SK-N-MC (cell line): ENCODE results near the gene TMCC2.

Experiments used
- DNase-seq: peaks from one replicate; pipeline ENCODE4 v3.0.0-alpha.2; 2011; ENCODE audit warnings: low read depth, low spot score
- H3K27ac ChIP-seq: fragments of 200-600 bp; sonication (generic); 2 replicates; pipeline ENCODE4 v1.5.1; 2016; ENCODE audit warnings: mixed run types
- H3K36me3 ChIP-seq: fragments of 200-600 bp; sonication (generic); 2 replicates; pipeline ENCODE4 v1.6.1; 2017; ENCODE audit warnings: antibody characterized with exemption, low read length, mixed read lengths; ENCODE audit not compliant: insufficient read depth
- H3K4me3 ChIP-seq: fragments of 200-600 bp; sonication (generic); 2 replicates; pipeline ENCODE4 v1.5.1; 2016
- H3K9ac ChIP-seq: fragments of 200-600 bp; sonication (generic); 2 replicates; pipeline ENCODE4 v1.8.0; 2017; ENCODE audit warnings: mixed run types, mixed read lengths; ENCODE audit not compliant: insufficient read length
- H3K9me3 ChIP-seq: fragments of 200-600 bp; sonication (generic); 2 replicates; pipeline ENCODE4 v1.6.1; 2017; ENCODE audit warnings: low read depth, mild to moderate bottlenecking, antibody characterized with exemption, low read length, moderate library complexity, mixed read lengths
- EZH2 ChIP-seq: fragments of 200-600 bp; sonication (generic); IDR thresholded peaks from one replicate; pipeline ENCODE4 v1.6.1; 2017; ENCODE audit warnings: antibody characterized with exemption
- FOXP2 ChIP-seq: optimal IDR thresholded peaks from 2 replicates; pipeline ENCODE3; 2011; ENCODE audit warnings: mild to moderate bottlenecking, moderate library complexity; ENCODE audit not compliant: insufficient read depth; ENCODE audit errors: extremely low read length, control extremely low read depth
- POLR2AphosphoS5 ChIP-seq: IDR thresholded peaks from 2 replicates; pipeline ENCODE4 v1.6.1; 2012; ENCODE audit warnings: mild to moderate bottlenecking, low read depth, low read length, borderline replicate concordance

Gene TMCC2

GRCh38 chr1:205258719-205259118 lies 31.0 kb downstream of the TMCC2 start:
- Histone ChIP-seq H3K9me3 (no peaks in the 10 kb centered on the region), H3K27ac (no peak overlapping the region)

GRCh38 chr1:205259324-205259832 lies 31.6 kb downstream of the TMCC2 start:
- no peak for TF ChIP-seq EZH2
- TF ChIP-seq POLR2AphosphoS5 = no peak
- no peak for TF ChIP-seq FOXP2
- H3K36me3 ChIP-seq = no peaks in the 10 kb centered on the region
- no peak overlapping the region for H3K9ac ChIP-seq
- H3K4me3 ChIP-seq = no peak overlapping the region
- no peaks in the 10 kb centered on the region for H3K9me3 ChIP-seq
- DNase-seq = no peak
- no peak overlapping the region for H3K27ac ChIP-seq

More at GRCh38 chr1:205258719-205259118, 31.0 kb downstream of the TMCC2 start:
- no peak overlapping the region for H3K9ac ChIP-seq
- H3K4me3 ChIP-seq = no peak overlapping the region
- no peak for DNase-seq
- TF ChIP-seq EZH2 (no peak), FOXP2 (no peak), POLR2AphosphoS5 (no peak)
- H3K36me3 ChIP-seq = no peaks in the 10 kb centered on the region

- H3K27ac ChIP-seq = no peak overlapping the region
- no peaks in the 10 kb centered on the region for H3K36me3 ChIP-seq
- no peak overlapping the region for H3K4me3 ChIP-seq
- no peaks in the 10 kb centered on the region for H3K9me3 ChIP-seq
- TF ChIP-seq EZH2 (no peak), POLR2AphosphoS5 (no peak), FOXP2 (no peak)
- no peak for DNase-seq
- H3K9ac ChIP-seq = no peak overlapping the region
Observed at GRCh38 chr1:205259998-205260397, 32.3 kb downstream of the TMCC2 start.

DNA sequence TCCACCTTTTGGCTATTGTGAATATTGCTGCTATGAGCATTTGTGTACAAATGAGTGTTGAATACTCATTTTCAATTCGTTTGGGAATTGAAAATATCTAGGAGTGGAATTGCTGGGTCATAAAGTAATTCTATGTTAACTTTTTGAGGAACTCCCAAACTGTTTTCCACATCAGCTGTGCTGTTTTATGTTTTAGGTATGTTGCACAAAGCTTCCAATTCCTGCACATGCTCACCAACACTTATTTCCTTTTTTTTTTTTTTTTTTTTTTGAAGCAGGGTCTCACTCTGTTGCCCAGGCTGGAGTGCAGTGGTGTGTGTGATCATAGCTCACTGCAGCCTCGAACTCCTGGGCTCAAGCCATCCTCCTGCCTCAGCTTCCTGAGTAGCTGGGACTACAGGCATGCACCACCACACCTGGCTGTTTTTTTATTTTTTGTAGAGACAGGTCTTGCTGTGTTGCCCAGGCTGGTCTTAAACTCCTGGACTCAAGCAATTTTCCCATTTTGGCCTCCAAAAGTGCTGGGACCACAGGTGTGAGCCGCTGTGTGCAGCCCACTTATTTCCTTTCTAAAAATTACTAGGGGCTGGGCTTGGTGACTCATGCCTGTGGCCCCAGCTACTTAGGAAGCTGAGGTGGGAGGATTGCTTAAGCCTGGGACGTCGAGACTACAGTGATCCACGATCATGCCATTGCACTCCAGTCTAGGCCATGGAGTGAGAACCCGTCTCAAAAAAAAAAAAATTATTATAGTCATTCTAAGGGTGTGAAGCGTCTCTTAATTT lies 33.4 kb downstream of the TMCC2 start:
- Histone ChIP-seq H3K4me3 (no peak overlapping the region), H3K9ac (no peak overlapping the region), H3K27ac (no peak overlapping the region), H3K36me3 (no peaks in the 10 kb centered on the region), H3K9me3 (no peaks in the 10 kb centered on the region)
- DNase-seq = no peak
- TF ChIP-seq POLR2AphosphoS5 (no peak), EZH2 (no peak), FOXP2 (no peak)

- no peak overlapping the region for H3K27ac ChIP-seq
- H3K9ac ChIP-seq = no peak overlapping the region
- DNase-seq = no peak
- TF ChIP-seq POLR2AphosphoS5 (no peak), FOXP2 (no peak), EZH2 (no peak)
- H3K9me3 ChIP-seq = no peaks in the 10 kb centered on the region
- H3K4me3 ChIP-seq = no peak overlapping the region
- no peaks in the 10 kb centered on the region for H3K36me3 ChIP-seq
Observed at GRCh38 chr1:205261946-205262691, 34.4 kb downstream of the TMCC2 start.

DNA sequence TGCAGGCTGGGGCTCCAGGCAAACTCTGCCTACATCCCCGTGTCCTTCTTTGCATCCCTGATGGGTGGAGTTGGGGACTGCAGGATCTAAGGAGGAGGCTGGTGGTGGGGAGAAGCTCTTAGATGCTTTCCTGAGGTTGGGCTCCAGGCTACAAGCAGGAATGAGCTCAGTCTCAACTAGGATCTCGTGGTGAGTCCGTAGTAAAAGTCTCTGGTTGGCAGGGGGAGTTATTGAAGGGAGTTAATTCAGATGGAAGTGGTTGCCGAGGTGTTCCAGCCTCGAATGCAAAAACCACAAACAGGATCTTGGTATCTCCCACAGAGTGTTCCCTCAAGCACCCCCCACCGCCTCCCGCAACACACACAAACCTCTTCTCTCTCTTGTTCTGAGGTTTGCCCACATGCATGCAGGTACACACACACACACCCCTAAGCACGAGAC lies 35.0 kb downstream of the TMCC2 start:
- Histone ChIP-seq H3K4me3 (no peak overlapping the region), H3K9me3 (no peaks in the 10 kb centered on the region), H3K27ac (no peak overlapping the region), H3K9ac (no peak overlapping the region), H3K36me3 (no peaks in the 10 kb centered on the region)
- DNase-seq = no peak
- TF ChIP-seq POLR2AphosphoS5 (no peak), FOXP2 (no peak), EZH2 (no peak)

- Histone ChIP-seq H3K4me3 (no peak overlapping the region), H3K36me3 (no peaks in the 10 kb centered on the region), H3K9me3 (no peaks in the 10 kb centered on the region), H3K9ac (no peak overlapping the region), H3K27ac (no peak overlapping the region)
- no peak for DNase-seq
- TF ChIP-seq FOXP2 (no peak), POLR2AphosphoS5 (no peak), EZH2 (no peak)
Observed at GRCh38 chr1:205263580-205264190, 35.9 kb downstream of the TMCC2 start.
